ENCODE data around the gene ANAPC13.

GRCh38 chr3:134535186-134535970 lies 49.6 kb upstream of the ANAPC13 start:
- TF ChIP-seq CTCF (IDR thresholded peaks at IDR 0.05; ENCODE audit: poor library complexity) = no peak
- TF ChIP-seq EZH2 (IDR thresholded peaks at IDR 0.05; ENCODE audit: borderline replicate concordance) = no peak
- TF ChIP-seq EZH2phosphoT487 (IDR thresholded peaks at IDR 0.05; ENCODE audit: low read depth, severe bottlenecking, unreplicated experiment) = no peak

All from hepatocyte (in vitro differentiated cells).